ENCODE results near the gene SPATA6. TPM values are rescaled to one million over a fixed set of nuclear protein-coding genes. Genes with fewer than 3 reads are reported as not detected.
A peak's percentile ranks its signal among the peaks of the same experiment; 100 is the strongest.

Gene SPATA6
- total and polyA plus RNA-seq, 4 donors = 1.1 to 5.5 (median 2.4) TPM

- no peak overlapping the region for H3K4me3 ChIP-seq (ENCODE audit: low read depth in 1 of 3, low read length in 3 of 3)
- H3K9ac ChIP-seq (ENCODE audit: low read depth in 1 of 2, low read length in 2 of 2) = peak overlapping the region in 1 of 2 donors; percentile 36
These were observed 1.5 kb downstream of the SPATA6 start for GRCh38 chr1:48470481-48470855.

GRCh38 chr1:48469616-48470480 is 2.2 kb downstream of the SPATA6 start:
- DNase-seq (ENCODE audit: low spot score) = no peak
- Histone ChIP-seq H3K27ac (ENCODE audit: low read depth in 1 of 2, low read length in 2 of 2) (peak overlapping the region; percentile 10 to 23), H3K4me3 (ENCODE audit: low read depth in 1 of 3, low read length in 3 of 3) (peak overlapping the region in 1 of 3 donors; percentile 17), H3K36me3 (ENCODE audit: control insufficient read depth in 4 of 4, insufficient read depth in 3 of 4, low read depth in 1 of 4, low read length in 3 of 4) (no peaks in the 10 kb centered on the region), H3K9ac (ENCODE audit: low read depth in 1 of 2, low read length in 2 of 2) (peak overlapping the region in 1 of 2 donors; percentile 36), H3K27me3 (ENCODE audit: control insufficient read depth in 4 of 4, insufficient read depth in 4 of 4, low read length in 3 of 4) (no peaks in the 10 kb centered on the region), H3K4me1 (ENCODE audit: control insufficient read depth in 4 of 4, insufficient read depth in 4 of 4, low read length in 3 of 4) (peaks cover 4 to 15% (median 7%) of the 10 kb centered on the region in 4 donors), H3K9me3 (ENCODE audit: control insufficient read depth in 4 of 4, low read length in 3 of 4) (no peaks in the 10 kb centered on the region)
- WGBS = 20% methylated on average over 12 of the region's 12 CpGs
- TF ChIP-seq HNF4G (IDR thresholded peaks at IDR 0.05) (no peak), YY1 (IDR thresholded peaks at IDR 0.05) (peak; percentile 34), HNF4A (conservative IDR thresholded peaks at IDR 0.05) (peak; percentile 17 to 33), JUND (IDR thresholded peaks at IDR 0.05) (peak in 1 of 2 donors; percentile 11)

More at GRCh38 chr1:48470481-48470855, 1.5 kb downstream of the SPATA6 start:
- Histone ChIP-seq H3K36me3 (ENCODE audit: control insufficient read depth in 4 of 4, insufficient read depth in 3 of 4, low read depth in 1 of 4, low read length in 3 of 4) (no peaks in the 10 kb centered on the region), H3K9me3 (ENCODE audit: control insufficient read depth in 4 of 4, low read length in 3 of 4) (peaks cover 0 to 4% (median 0%) of the 10 kb centered on the region in 4 donors), H3K27ac (ENCODE audit: low read depth in 1 of 2, low read length in 2 of 2) (peak overlapping the region; percentile 23 to 33), H3K27me3 (ENCODE audit: control insufficient read depth in 4 of 4, insufficient read depth in 4 of 4, low read length in 3 of 4) (no peaks in the 10 kb centered on the region), H3K4me1 (ENCODE audit: control insufficient read depth in 4 of 4, insufficient read depth in 4 of 4, low read length in 3 of 4) (peaks cover 4 to 15% (median 7%) of the 10 kb centered on the region in 4 donors)
- TF ChIP-seq CTCF (IDR thresholded peaks at IDR 0.05; ENCODE audit: low read depth, low read length, missing input control) = no peak
- TF ChIP-seq RAD21 (IDR thresholded peaks at IDR 0.05) = no peak
- TF ChIP-seq HNF4G (IDR thresholded peaks at IDR 0.05) = no peak
- no peak for TF ChIP-seq FOXA1 (IDR thresholded peaks at IDR 0.05)
- TF ChIP-seq, protein P1, sequence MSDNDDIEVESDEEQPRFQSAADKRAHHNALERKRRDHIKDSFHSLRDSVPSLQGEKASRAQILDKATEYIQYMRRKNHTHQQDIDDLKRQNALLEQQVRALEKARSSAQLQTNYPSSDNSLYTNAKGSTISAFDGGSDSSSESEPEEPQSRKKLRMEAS (IDR thresholded peaks at IDR 0.05) = no peak
- TF ChIP-seq RXRA (IDR thresholded peaks at IDR 0.05) = no peak
- no peak for TF ChIP-seq NR2F2 (IDR thresholded peaks at IDR 0.05)
- TF ChIP-seq ZBTB33 (IDR thresholded peaks at IDR 0.05) = no peak
- no peak for TF ChIP-seq ATF3 (IDR thresholded peaks at IDR 0.05)
- no peak for TF ChIP-seq EGR1 (IDR thresholded peaks at IDR 0.05; ENCODE audit: low read depth in 2 of 2)
- TF ChIP-seq HNF4A (conservative IDR thresholded peaks at IDR 0.05) = no peak
- no peak for DNase-seq (ENCODE audit: low spot score)
- 56% methylated on average over 6 of the region's 6 CpGs for WGBS

Data from liver (tissue), 9 donors.